ENCODE data around the gene CRMP1. TPM values are rescaled to one million over a fixed set of nuclear protein-coding genes. Genes with fewer than 3 reads are reported as not detected.

Gene CRMP1
- total and polyA plus RNA-seq, 9 of the 15 experiments (the other 6 are each of a cell fraction or from before 2014, with no cell fraction given): 0.03 to 0.04 TPM; not detected in 7

GRCh38 chr4:5810151-5810550, 82.7 kb downstream of the CRMP1 start:
- no peak for DNase-seq (ENCODE audit: extremely low read depth in 1 of 4, low spot score in 3 of 4)
- H3K79me2 ChIP-seq (ENCODE audit: control insufficient read depth, insufficient read depth, low read length): no peaks in the 10 kb centered on the region
- H3K9me3 ChIP-seq (replicated peaks; ENCODE audit: control insufficient read depth, insufficient read depth, low read depth, low read length): no peaks in the 10 kb centered on the region
- no peak overlapping the region for H3K27ac ChIP-seq (ENCODE audit: extremely low read depth, low read depth, low read length)
- no peak overlapping the region for H2AFZ ChIP-seq (ENCODE audit: low read depth, low read length)
- no peaks in the 10 kb centered on the region; a peak in 1 of 5 replicates for H3K4me1 ChIP-seq (replicated peaks in 1 of 2; ENCODE audit: control insufficient read depth in 2 of 2, insufficient read depth in 2 of 2, low read length in 2 of 2)
- no peak for ATAC-seq
- intact Hi-C loops (cut with micrococcal nuclease): loop anchor here (5.0 kb wide), 2 partner anchors 418 to 813 kb away; no protein-coding TSS in a partner anchor
- H3K4me3 ChIP-seq: no peak overlapping the region
- H3K36me3 ChIP-seq (ENCODE audit: control insufficient read depth, insufficient read depth, low read length): no peaks in the 10 kb centered on the region
- no peak overlapping the region for H3K9ac ChIP-seq (ENCODE audit: insufficient read depth in 1 of 2, low read depth in 2 of 2, low read length in 2 of 2)
- BruUV-seq (replicated peaks): no TSS peak
- TF ChIP-seq WHSC1 (IDR thresholded peaks at IDR 0.05; ENCODE audit: low read length): no peak
- TF ChIP-seq PRDM10 (IDR thresholded peaks at IDR 0.05; ENCODE audit: partially characterized antibody): no peak
- no peak for TF ChIP-seq ZNF133 (CRISPR knock-in tag; IDR thresholded peaks at IDR 0.05)
- TF ChIP-seq RERE (CRISPR knock-in tag; IDR thresholded peaks at IDR 0.05; ENCODE audit: borderline replicate concordance): no peak
- TF ChIP-seq ZNF384 (IDR thresholded peaks at IDR 0.05; ENCODE audit: low read depth, low read length): no peak
- TF ChIP-seq ZNF717 (CRISPR knock-in tag; IDR thresholded peaks at IDR 0.05): no peak
- TF ChIP-seq ZNF12 (CRISPR knock-in tag; IDR thresholded peaks at IDR 0.05): no peak
- CTCF ChIA-PET (ENCODE audit: low intra/inter-chr PET ratio): no interaction called here
- peaks cover 0 to under 1% of the 10 kb centered on the region in 2 experiments; a peak in 1 of 5 replicates for H3K27me3 ChIP-seq (ENCODE audit: control insufficient read depth in 2 of 2, insufficient read depth in 2 of 2, low read length in 2 of 2)
- no peaks in the 10 kb centered on the region for H3K9me1 ChIP-seq (ENCODE audit: control insufficient read depth, insufficient read depth, low read length)
- 0% methylated on average over 3 of the region's 3 CpGs for WGBS (ENCODE audit: insufficient coverage, low coverage, missing lambda C conversion rate)
- POLR2A ChIA-PET: interaction anchor here (0.5 kb wide), 1 partner anchor 65 kb away, joined by 3 read pairs; no protein-coding TSS in a partner anchor
- FAIRE-seq: no peak
- in situ Hi-C loops (cut with MboI): loop anchor here (25.0 kb wide), 1 partner anchor 1323 kb away; no protein-coding TSS in a partner anchor
- no peaks in the 10 kb centered on the region for H4K20me1 ChIP-seq (replicated peaks; ENCODE audit: control insufficient read depth, insufficient read depth, low read length)
- no peak overlapping the region for H3K4me2 ChIP-seq (ENCODE audit: insufficient read depth, low read length)
